Ishikawa (cell line): ENCODE data around the gene GAS1.

Experiments
- CEBPB ChIP-seq: IDR thresholded peaks from 2 replicates; pipeline ENCODE4 v1.6.1; 2012
- EGR1 ChIP-seq: IDR thresholded peaks from 2 replicates; pipeline ENCODE4 v1.6.1; 2012
- EP300 ChIP-seq: IDR thresholded peaks from 2 replicates; pipeline ENCODE4 v1.6.1; 2012; ENCODE audit warnings: borderline replicate concordance
- FOXM1 ChIP-seq: IDR thresholded peaks from 2 replicates; pipeline ENCODE4 v1.6.1; 2012; ENCODE audit warnings: low read depth, borderline replicate concordance
- MAX ChIP-seq: IDR thresholded peaks from 2 replicates; pipeline ENCODE4 v1.6.1; 2012
- NFIC ChIP-seq: IDR thresholded peaks from 2 replicates; pipeline ENCODE4 v1.6.1; 2012
- RAD21 ChIP-seq: IDR thresholded peaks from 2 replicates; pipeline ENCODE4 v1.6.1; 2012; ENCODE audit warnings: low read depth
- REST ChIP-seq: IDR thresholded peaks from 2 replicates; pipeline ENCODE4 v1.6.1; 2012; ENCODE audit warnings: low read depth, mild to moderate bottlenecking
- TAF1 ChIP-seq: IDR thresholded peaks from 2 replicates; pipeline ENCODE4 v1.6.1; 2012; ENCODE audit warnings: low read depth, mild to moderate bottlenecking
- TCF12 ChIP-seq: IDR thresholded peaks from 2 replicates; pipeline ENCODE4 v1.6.1; 2012; ENCODE audit warnings: low read depth
- TEAD4 ChIP-seq: IDR thresholded peaks from 2 replicates; pipeline ENCODE4 v1.6.1; 2012
- USF1 ChIP-seq: IDR thresholded peaks from 2 replicates; pipeline ENCODE4 v1.6.1; 2012
- YY1 ChIP-seq: IDR thresholded peaks from 2 replicates; pipeline ENCODE4 v1.6.1; 2012; ENCODE audit warnings: low read depth
- ZBTB7A ChIP-seq: IDR thresholded peaks from 2 replicates; pipeline ENCODE4 v1.6.1; 2012; ENCODE audit warnings: low read depth

Gene GAS1

GRCh38 chr9:86987900-86988299, 40.6 kb upstream of the GAS1 start:
- no peak for TF ChIP-seq YY1
- no peak for TF ChIP-seq TAF1
- TF ChIP-seq EGR1, result no peak
- TF ChIP-seq TEAD4, result no peak
- TF ChIP-seq CEBPB, result no peak
- no peak for TF ChIP-seq TCF12
- TF ChIP-seq REST, result no peak
- TF ChIP-seq ZBTB7A, result no peak
- TF ChIP-seq FOXM1, result no peak
- TF ChIP-seq EP300, result no peak
- TF ChIP-seq MAX, result no peak

- no peak for TF ChIP-seq TEAD4
Observed at GRCh38 chr9:86985132-86985647, 37.9 kb upstream of the GAS1 start.

- TF ChIP-seq TCF12 (no peak), EP300 (no peak), MAX (no peak), REST (no peak), TEAD4 (no peak), ZBTB7A (no peak), USF1 (no peak), FOXM1 (no peak), RAD21 (no peak)
Observed at GRCh38 chr9:86983620-86984259, 36.4 kb upstream of the GAS1 start.

- no peak for TF ChIP-seq TCF12
- TF ChIP-seq EP300, result no peak
Observed at GRCh38 chr9:86983249-86983619, 35.9 kb upstream of the GAS1 start.

- TF ChIP-seq YY1, result no peak
- TF ChIP-seq ZBTB7A, result no peak
- TF ChIP-seq USF1, result no peak
- no peak for TF ChIP-seq NFIC
- TF ChIP-seq CEBPB, result no peak
- no peak for TF ChIP-seq RAD21
- no peak for TF ChIP-seq REST
Observed at GRCh38 chr9:86980802-86981201, 33.5 kb upstream of the GAS1 start.

GRCh38 chr9:86979657-86980056, 32.4 kb upstream of the GAS1 start:
- TF ChIP-seq MAX (no peak), USF1 (no peak), FOXM1 (no peak), TEAD4 (no peak), YY1 (no peak), TAF1 (no peak), EGR1 (no peak), ZBTB7A (no peak), RAD21 (no peak), EP300 (no peak), REST (no peak), TCF12 (no peak)
